GM11168 (cell line): ENCODE data around the gene RAP1GAP.

Experiments
- in situ Hi-C: fragments of 300-500 bp; cut with MboI; formaldehyde crosslinking; loops from one replicate; pipeline ENCODE4 v1.12.0; 2022; ENCODE audit warnings: low sequenced_read_pairs; ENCODE audit not compliant: unreplicated experiment

The RAP1GAP gene

DNA sequence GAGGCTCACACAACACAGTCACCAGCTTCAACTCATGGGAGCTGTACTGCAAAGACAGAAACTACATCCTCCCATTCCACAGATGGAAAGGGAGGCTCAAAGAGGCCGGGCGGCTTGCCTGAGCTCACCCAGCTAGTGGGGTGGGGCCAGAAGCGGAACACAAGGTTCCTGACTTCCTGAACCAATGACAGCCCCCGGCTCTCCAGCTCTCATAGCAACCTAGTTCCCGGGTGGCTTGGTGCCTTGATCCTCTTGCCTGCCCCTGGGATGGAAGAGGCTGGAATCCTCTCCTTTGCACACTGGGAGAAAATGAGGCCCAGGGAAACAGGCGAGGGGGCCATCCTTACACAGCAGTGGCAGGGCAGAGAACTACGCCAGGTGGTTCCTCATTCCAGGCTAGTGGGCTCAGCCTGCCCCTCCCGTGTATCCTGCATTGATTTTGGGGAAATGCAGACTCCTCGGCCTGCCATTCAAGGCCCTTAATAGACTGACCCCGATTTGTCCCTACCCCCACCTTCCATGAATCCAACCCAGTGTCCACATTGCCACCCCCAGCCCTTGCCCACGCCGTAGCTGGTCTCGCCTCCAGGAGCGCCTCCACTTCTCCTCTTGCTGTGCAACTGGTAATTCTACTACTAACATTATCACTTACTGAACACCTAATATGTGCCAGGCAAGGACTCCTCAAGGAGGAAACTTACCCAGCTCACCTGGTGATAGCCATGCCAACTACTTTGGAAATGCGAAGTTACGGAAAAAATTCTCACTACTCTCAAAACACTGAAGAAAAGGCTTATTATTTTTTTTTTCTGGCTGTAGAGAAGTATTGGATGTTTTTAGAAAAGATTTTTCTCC, 5.0 kb downstream of the RAP1GAP start:
- in situ Hi-C loops = loop anchor here (10.0 kb wide), 1 partner anchor 301 kb away; no protein-coding TSS in a partner anchor

DNA sequence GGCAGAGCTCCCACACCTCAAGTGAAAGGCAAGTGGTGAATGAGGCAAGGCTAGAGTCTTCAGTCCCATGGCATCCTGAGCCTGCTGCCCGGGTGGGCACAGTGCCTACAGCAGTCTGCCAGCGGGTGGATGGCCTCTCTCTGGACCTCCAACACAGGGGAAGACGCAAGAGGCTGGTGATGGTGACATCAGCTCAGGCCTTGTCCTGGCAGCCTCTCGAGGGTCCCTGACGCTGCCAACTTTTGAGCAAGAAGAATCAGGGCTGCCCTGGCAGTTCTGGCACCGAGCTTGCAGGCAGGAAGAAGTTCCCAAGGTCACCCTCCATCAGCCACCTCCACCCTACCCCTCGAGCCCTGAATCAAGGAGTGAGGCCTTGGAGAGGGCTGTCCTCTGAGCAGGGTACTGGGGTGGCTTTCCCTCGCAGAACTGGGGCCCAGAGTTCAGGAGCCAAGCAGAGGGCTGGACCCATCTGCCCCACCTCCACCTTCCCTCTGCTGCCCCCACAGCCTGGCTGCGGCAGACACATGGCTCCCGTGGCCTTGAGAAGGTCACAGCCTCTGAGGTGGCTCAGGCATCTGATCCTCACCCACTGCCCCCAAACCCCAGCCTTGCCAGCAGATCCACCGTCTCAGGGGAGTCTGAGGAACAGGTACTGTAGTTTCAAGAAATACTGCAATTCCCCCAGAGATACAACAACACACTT, 5.8 kb downstream of the RAP1GAP start:
- in situ Hi-C loops = loop anchor here (10.0 kb wide), 1 partner anchor 301 kb away; no protein-coding TSS in a partner anchor

DNA sequence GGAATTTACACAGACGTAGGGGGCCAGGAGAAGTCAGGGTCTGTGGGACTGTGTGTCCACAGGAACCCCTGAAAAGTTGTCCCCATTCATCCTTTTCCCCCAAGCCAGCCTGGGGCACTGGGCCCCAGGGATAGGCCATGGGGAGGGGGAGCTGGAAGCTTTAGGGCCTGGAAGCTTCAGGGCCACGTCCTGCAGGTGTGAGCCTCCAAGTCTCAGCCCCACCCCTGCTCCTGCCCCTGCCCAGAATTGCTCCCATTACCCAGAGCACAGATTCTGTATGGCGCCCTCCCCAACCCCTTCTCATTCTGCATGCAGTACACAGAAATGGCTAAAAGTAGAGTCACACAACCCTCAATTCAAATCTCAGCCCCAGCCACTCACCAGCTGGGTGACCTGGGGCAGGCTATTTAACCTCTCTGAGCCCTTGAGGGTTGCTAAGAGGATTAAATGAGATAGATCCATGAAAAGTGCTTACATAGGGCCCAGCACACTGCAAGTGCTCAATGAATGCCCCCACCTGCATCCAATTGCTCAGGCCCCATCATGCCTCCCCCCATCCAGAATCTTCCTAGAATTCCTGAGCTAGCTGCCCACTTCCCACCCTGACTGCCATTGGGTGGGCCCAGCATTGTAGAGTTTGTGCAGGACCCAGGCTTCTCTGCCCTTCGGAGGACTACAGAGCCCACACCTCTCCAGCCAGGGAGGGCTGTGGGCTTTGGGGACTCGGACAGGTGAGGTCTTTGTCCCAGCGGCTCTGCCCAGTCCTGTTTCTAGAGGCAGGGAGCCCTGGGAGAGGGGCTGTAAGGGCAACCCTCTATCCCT, 6.5 kb downstream of the RAP1GAP start:
- in situ Hi-C loops = loop anchor here (10.0 kb wide), 1 partner anchor 302 kb away; no protein-coding TSS in a partner anchor

DNA sequence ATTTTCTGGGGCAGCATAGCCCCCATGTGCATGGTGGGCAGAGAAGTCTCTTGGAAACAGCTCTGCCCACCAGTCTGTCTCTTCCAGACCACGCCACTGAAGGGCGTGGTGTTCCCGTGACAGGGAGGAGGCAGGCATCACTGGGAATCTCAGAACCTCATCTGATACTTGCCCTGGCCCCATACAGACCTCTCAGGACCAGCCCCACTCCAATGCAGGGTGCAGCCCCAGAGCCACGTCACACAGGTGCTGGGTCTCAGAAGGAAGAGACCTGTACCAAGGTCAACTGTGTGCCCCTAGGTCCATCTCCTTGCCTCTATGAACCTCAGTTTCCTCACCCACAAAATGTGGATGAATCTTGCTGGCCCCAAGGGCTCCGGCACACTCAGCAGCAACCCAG, 7.3 kb downstream of the RAP1GAP start:
- in situ Hi-C loops = loop anchor here (10.0 kb wide), 1 partner anchor 303 kb away; no protein-coding TSS in a partner anchor

DNA sequence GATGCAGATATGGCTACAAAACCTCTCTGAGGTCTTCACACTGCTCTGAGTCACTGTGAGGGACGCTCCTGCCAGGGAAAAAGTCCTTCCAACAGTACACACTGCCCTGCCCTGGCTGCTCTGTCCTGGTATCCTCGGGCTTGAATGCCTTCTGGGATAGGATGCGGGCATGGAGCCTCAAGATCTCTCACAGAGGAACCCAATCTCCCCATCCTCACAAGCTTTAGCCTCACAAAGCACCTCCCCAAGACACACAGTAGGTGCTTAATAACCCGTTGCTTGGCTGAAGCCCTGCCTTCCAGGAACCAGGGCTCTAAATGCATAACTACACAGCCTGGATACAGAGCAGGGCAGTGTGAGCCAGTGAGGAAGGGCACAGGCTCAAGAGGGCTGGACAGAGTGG, 9.2 kb downstream of the RAP1GAP start:
- in situ Hi-C loops = loop anchor here (10.0 kb wide), 1 partner anchor 305 kb away; no protein-coding TSS in a partner anchor

DNA sequence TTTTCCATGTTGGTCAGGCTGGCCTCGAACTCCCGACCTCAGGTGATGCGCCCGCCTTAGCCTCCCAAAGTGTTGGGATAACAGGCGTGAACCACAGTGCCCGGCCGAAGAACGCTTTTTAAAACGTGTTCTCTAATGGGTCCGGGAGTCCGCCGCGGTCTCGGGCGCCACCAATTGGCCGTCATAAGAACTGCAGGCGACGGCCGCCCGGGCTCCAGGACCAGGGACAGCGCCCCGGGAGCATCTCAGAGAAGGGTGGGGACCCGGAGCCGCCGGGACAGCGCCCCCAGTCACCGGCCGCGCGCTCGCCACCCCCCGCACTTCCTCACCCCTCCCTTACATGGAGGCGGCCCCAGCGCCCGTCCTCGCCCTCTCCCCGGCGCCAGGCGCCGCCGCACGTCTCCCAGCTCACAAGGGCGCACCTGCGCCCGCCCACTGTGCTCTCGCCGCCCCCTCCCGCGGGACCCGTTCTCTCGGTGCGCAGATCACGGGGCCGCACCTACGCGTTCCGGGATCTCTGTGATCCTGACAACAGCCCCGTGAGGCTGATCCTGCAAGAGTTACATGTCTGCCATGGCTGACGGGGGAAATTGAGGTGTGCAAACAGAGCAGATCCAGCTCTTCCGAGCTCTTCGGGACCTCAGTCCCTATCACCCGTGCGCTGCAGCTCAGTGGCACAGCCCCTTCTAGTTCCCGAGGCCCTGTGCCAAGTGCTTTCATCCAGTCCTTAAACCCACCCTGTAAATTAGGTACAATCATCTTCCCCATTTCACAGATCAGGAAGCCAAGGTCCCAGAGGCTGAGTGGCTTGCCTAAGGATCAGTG, 9.8 kb downstream of the RAP1GAP start:
- in situ Hi-C loops = no loop called here

DNA sequence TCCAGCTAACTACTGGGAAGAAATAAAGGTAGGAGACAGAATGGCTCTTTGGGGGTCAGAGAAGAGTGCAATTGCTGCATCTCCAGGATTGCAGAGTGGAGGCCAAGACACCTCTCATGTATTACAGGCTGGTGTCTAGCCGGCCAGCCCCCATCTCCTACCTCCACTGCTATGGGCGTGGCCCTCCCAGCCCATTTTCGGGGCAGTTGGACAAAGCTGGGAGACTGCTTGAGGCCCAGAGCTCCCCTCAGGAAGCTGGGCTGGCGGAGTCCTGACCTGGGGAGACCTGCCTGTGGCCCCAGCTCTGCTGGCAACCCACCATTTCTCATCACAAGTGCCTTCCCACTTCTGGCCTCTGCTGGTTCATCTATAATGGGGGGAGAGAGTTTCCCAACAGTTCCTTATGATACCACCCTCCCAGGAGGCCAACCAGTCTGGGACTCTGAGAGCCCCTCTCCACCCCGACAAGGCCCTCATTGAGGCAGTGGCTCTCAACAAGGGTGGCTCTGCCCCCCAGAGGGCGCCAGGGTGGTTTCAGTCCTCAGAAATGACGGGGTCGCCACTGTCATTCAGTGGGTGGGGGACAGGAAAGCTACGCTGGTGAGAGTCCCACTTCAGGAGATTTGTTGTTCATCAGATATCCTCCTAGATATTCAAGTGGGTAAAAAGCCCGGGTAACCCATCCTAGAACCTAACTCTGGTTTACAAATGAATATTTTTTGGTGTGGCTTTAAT, 11.5 kb downstream of the RAP1GAP start:
- in situ Hi-C loops = no loop called here

DNA sequence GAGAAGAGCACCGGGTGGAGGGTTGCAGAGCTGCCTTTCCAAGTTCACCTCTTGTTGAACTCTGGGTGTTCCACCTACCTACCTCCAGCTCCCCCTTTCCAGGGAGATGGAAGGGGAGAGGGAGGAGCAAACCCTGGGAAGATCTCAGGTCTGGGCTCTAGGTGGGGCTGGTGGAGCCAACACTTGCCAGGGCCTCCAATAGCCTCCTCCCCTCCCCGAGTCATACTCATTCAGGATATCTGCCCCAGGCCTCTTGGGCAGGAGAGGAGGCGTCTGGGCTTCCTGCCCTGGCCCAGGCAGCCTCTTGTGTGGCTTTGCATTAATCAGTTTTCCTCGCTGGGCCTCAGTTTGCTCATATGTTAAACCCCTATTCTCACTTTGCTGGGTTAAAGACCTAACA, 13.4 kb downstream of the RAP1GAP start:
- in situ Hi-C loops = no loop called here

DNA sequence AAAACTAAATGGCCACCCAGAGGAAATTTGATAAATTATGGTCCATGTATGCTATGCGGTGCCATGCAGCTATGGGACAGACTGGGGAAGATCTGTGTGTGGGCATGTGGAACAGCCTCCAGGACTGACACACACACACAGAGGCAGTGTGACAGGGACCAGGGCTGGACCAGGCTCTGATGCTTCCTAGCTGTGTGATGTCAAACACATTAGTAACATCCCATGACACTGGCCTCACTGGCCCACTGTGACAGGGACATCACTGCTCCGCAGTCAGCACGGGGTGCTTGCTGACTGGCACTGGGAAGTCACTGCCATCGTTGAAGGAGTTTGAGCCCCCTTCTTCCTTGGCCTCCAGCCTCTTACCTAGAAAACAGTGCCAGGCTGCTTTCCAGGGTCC, 13.9 kb downstream of the RAP1GAP start:
- in situ Hi-C loops = no loop called here

DNA sequence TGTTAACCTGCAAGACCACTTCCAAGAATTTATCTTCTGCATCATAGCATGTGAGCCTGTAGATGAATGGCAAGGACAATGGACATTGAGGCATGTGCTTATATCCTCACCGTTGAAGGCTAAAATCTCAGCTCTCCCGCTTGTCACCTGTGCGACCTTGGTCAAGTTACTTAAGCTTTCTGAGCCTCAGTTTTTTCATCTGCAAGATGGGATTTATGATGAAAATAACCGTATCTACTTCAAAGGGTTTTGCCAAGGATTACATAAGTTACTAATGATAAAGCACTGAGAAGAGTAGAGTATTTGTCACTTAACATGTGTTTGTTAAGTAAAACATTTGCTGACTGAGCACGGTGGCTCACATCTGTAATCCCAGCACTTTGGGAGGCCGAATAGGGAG, 14.9 kb downstream of the RAP1GAP start:
- in situ Hi-C loops = no loop called here

DNA sequence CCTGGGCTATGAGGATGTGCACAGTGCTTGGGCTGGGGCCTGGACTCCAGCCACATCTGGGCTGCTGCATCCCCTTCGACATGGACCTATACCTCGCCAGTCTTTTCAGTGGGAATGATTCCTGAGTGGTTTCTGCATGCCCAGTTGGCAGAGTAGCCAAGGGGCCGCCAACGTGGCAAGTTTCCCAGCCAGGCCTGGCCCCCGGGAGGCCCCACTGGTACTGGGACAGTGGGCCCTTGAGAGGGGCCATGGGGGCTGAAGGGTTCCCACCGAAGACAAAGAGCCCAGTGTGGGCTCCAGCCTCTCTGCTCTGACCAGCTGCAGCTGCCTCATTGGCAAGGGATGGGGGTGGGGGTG, 15.4 kb downstream of the RAP1GAP start:
- in situ Hi-C loops = no loop called here

DNA sequence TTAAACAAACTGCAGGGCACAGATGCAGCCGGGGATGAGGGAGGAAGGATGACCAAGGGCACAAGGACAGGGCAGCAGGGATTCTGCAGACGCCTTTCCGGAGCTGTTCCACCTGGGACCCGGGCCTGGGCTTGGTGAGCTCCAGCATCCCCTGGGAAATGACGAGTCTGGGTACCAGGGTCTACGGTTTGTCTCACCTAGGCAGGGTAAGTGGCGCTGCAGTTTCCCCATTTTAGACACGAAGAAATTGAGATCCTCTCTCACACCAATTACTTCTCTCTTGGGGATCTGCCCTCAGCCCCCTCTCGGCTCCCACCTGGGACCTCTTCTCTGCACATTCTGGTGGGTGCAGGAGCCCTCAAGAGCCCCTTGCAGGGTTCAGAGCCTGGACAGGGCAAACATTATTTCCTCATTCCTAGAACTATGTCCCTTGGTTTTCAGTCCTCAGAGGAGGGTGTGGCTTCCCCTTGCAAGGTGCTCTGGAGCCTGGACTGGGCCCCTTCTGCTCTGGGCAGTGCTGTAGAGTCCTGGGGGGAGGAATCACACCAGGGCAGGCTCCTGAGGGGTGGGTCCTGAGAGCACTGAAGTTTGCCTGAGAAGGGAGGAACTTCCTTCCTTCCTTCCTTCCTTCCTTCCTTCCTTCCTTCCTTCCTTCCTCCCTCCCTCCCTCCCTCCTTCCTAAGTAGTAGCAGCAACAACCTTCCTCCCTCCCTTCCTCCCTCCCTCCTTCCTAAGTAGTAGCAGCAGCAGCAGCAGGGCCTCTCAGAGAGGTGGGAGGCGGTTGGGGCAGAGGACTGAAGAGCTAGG, 16.0 kb downstream of the RAP1GAP start:
- in situ Hi-C loops = no loop called here

DNA sequence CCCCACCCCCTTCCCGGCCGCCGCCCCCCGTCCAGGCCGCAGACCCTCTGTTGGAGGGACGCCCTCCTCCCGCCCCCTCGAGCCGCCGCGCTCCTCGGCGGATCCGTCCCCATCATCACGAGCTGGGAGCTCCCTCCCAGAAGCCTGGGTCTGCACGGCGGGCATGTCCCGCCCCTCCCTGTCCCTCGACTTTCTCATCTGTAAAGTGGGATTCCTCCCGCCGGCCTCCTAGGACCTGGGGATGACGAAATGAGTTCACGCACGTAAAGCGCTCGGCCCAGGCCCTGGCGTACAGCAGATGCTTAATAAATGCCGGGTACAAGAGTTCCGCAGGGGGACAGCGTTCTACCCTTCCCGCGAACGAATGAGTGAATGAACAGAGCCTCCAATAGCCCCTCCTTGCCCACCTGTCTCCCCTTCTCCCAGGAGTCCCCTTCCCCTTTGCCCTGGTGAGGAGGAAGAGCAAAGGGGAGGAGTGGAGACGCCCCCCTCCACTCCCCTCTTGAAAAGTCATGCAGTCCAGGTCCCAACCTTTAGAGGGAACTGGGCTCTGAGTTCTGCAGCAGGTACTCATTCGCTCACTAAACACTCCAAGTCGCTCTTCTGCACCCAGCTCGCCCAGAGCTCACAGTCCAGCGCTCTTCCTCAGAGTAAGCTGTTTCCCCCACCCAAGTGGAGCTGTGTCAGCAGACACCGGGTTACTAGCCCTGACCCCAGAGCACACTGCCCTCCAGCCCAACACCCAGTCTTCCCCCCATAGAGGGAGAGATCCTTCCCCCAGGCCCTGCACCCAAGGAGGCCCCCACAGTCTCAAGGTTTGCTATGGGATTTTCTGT, 16.8 kb downstream of the RAP1GAP start:
- in situ Hi-C loops = no loop called here

DNA sequence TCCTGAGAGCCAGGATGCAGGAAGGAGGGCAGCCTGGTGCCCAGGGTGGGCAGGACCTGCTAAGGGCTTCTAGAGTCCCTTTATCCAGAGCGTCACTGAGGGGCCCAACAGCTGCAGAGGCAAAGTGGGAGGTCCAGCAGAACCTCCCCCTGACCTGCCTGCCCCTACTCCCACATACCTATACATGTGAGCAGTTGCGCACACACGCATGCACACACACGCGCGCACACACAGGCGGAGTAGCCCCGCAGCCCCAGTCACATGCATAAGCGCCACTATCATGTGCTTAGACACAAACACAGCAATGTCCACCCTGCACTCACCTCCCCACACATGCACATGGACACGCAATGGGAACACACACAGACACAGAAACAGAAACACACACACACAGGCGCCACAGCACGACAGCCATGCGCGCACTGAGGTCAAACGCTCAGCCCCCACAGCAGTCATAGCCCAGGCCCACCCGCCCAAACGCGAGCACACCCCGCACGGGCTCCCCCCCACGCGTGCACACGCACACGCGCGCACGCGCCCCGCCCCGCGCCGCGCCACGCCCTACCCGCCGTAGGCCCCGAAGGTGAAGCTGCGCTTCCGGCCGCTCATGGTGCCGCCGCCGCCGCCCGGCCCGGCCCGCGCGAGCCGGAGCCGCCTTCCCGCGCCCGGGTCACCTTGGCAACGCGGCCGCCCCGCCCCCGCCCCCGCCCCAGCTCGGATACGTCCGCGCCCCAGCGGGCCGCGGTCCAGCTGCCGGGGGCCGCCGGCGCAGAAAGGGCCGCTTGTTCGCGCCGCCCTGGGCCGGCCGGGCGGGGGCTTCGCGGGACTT, 17.7 kb downstream of the RAP1GAP start:
- in situ Hi-C loops = no loop called here

DNA sequence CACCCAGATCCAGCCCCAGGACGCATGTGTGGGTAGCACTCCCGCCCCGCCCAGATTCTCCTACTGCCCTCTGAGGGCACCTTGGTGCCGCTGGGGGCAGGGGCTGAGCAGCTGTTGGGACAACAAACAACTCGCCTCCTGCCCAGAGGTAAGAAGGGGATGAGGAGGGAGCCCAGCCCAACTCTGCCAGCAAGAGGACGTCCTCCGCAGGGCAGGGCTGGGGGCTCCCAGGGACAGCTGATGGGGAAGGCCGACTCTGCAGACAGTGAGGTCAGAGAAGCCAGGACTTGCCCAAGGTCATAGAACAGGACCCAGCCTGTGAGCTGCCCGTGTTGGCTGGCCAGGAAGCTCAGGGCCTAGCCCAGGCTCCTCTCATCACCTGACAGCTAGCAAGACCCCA, 18.8 kb downstream of the RAP1GAP start:
- in situ Hi-C loops = no loop called here

DNA sequence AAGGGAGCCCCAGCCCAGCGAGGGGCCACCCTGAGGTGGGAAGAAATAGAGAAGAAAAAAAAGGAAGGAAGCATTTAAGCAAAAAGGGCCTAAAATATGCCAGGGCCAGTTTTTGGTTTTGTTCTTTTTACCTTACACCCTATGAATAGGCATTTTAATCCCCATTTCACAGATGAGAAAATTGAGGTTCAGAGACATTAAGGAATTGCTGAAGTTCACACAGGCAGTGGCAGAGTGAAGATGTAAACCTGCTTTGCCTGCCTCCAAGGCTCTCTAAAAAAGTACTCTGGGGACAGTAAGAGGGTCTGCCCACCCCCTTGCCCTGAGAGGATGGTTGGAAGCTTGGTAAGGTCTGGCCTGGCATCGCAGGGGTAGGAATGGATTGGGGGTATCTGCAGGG, 19.8 kb downstream of the RAP1GAP start:
- in situ Hi-C loops = loop anchor here (25.0 kb wide), 1 partner anchor 412 kb away; no protein-coding TSS in a partner anchor
